OCI-LY7 (cell line): Measurements from ENCODE around the gene AP1S1. TPM values are rescaled to one million over a fixed set of nuclear protein-coding genes. Genes with fewer than 3 reads are reported as not detected.

Source experiments
- BruUV-seq: library from RNA; stranded (reverse); fragments of 400-500 nt; replicated peaks from 2 replicates; lab custom pipeline; 2021; lab: Mats Ljungman, UMichigan
- CTCF ChIA-PET: fragments of 300-600 bp; sonication (Branson Sonifier 250); formaldehyde crosslinking; loops from one replicate; lab custom pipeline; 2022; ENCODE audit warnings: antibody characterized with exemption; ENCODE audit not compliant: unreplicated experiment; lab: Charles Lee
- POLR2A ChIA-PET: fragments of 300-600 bp; sonication (Branson Sonifier 250); formaldehyde crosslinking; loops from one replicate; lab custom pipeline; 2022; ENCODE audit warnings: antibody characterized with exemption; lab: Charles Lee
- DNase-seq: peaks from one replicate; pipeline ENCODE4 v3.0.0-alpha.2; 2015; ENCODE audit warnings: low spot score
- H2AFZ ChIP-seq: fragments of 200-600 bp; sonication (generic), shearing (Covaris generic); 2 replicates; pipeline ENCODE4 v1.6.1; 2014; ENCODE audit warnings: mild to moderate bottlenecking, antibody characterized with exemption, low read length, moderate library complexity
- H3K27ac ChIP-seq: fragments of 200-600 bp; sonication (generic); 2 replicates; pipeline ENCODE4 v1.5.1; 2014; ENCODE audit warnings: mixed run types, low read depth, mild to moderate bottlenecking, moderate library complexity, low read length, inconsistent platforms; ENCODE audit not compliant: poor library complexity, severe bottlenecking
- H3K36me3 ChIP-seq: fragments of 200-600 bp; sonication (generic); 2 replicates; pipeline ENCODE4 v1.6.1; 2014; ENCODE audit warnings: mild to moderate bottlenecking, antibody characterized with exemption, low read length, moderate library complexity, mixed read lengths; ENCODE audit not compliant: insufficient read depth
- H3K4me1 ChIP-seq: fragments of 200-600 bp; sonication (generic); 2 replicates; pipeline ENCODE4 v1.5.1; 2014; ENCODE audit warnings: mild to moderate bottlenecking, low read length; ENCODE audit not compliant: insufficient read depth, poor library complexity, severe bottlenecking
- H3K4me2 ChIP-seq: fragments of 200-600 bp; sonication (generic); 2 replicates; pipeline ENCODE4 v1.6.1; 2014; ENCODE audit warnings: mild to moderate bottlenecking, low read length
- H3K4me3 ChIP-seq: fragments of 200-600 bp; sonication (generic); 2 replicates; pipeline ENCODE4 v1.5.1; 2014; ENCODE audit warnings: mild to moderate bottlenecking, low read depth, low read length; ENCODE audit not compliant: poor library complexity, severe bottlenecking
- H3K79me2 ChIP-seq: fragments of 200-600 bp; sonication (generic); 2 replicates; pipeline ENCODE4 v1.6.1; 2016; ENCODE audit warnings: low read depth, mild to moderate bottlenecking, low read length, moderate library complexity, mixed read lengths; ENCODE audit not compliant: insufficient read depth
- H3K9me2 ChIP-seq: fragments of 200-600 bp; sonication (generic); 2 replicates; pipeline ENCODE4 v1.6.1; 2016; ENCODE audit warnings: mild to moderate bottlenecking, low read length, mixed read lengths; ENCODE audit not compliant: insufficient read depth
- H3K9me3 ChIP-seq: fragments of 200-600 bp; sonication (generic); 2 replicates; pipeline ENCODE4 v1.6.1; 2014; ENCODE audit warnings: mild to moderate bottlenecking, mixed run types, low read length, mixed read lengths
- H4K20me1 ChIP-seq: fragments of 200-600 bp; sonication (generic); 2 replicates; pipeline ENCODE4 v1.6.1; 2014; ENCODE audit warnings: mild to moderate bottlenecking, antibody characterized with exemption, low read length, moderate library complexity, mixed read lengths; ENCODE audit not compliant: insufficient read depth
- CTCF ChIP-seq: fragments of 200-600 bp; sonication (generic); conservative IDR thresholded peaks from 2 replicates; pipeline ENCODE4 v1.5.1; 2014; ENCODE audit warnings: mild to moderate bottlenecking, antibody characterized with exemption, low read length, moderate library complexity, mixed read lengths
- EZH2phosphoT487 ChIP-seq: fragments of 200-600 bp; sonication (generic); IDR thresholded peaks from 2 replicates; pipeline ENCODE4 v1.6.1; 2018; ENCODE audit warnings: low read depth, borderline replicate concordance, mild to moderate bottlenecking, mixed run types, antibody characterized with exemption, low read length, moderate library complexity, mixed read lengths
- intact Hi-C: fragments of 100-400 bp; cut with micrococcal nuclease; formaldehyde crosslinking; loops from one replicate; pipeline ENCODE4 v1.10.0; 2022; ENCODE audit not compliant: unreplicated experiment
- total RNA-seq, 2 experiments: library from RNA; depleted of rRNA in 1 of 2; stranded (reverse); fragments of >200 nt in 1 of 2; shearing (Covaris generic) in 1 of 2; gene quantifications; 2 replicates each; pipeline ENCODE4 v1.2.3, GENCODE V29; 2014 to 2022

Gene AP1S1
- total RNA-seq, 2 experiments from 2014 or later = 57.9 to 67.3 TPM

GRCh38 chr7:101106386-101106785, 47.9 kb upstream of the AP1S1 start:
- CTCF ChIA-PET = no interaction called here
- DNase-seq = no peak
- Histone ChIP-seq H4K20me1 (no peaks in the 10 kb centered on the region), H3K27ac (no peak overlapping the region), H2AFZ (no peak overlapping the region), H3K4me2 (no peak overlapping the region), H3K4me3 (no peak overlapping the region), H3K36me3 (no peaks in the 10 kb centered on the region), H3K9me3 (no peaks in the 10 kb centered on the region), H3K79me2 (no peaks in the 10 kb centered on the region), H3K9me2 (no peaks in the 10 kb centered on the region), H3K4me1 (no peaks in the 10 kb centered on the region)
- POLR2A ChIA-PET = interaction anchor here (0.5 kb wide), 1 partner anchor 1283 kb away, joined by 3 read pairs; no protein-coding TSS in a partner anchor
- no TSS peak for BruUV-seq
- intact Hi-C loops = no loop called here
- TF ChIP-seq EZH2phosphoT487 = no peak
- no peak for TF ChIP-seq CTCF

- intact Hi-C loops = no loop called here
- Histone ChIP-seq H3K4me2 (no peak overlapping the region), H3K4me1 (no peaks in the 10 kb centered on the region), H3K27ac (no peak overlapping the region), H3K4me3 (no peak overlapping the region), H3K9me2 (no peaks in the 10 kb centered on the region), H3K79me2 (no peaks in the 10 kb centered on the region), H3K36me3 (no peaks in the 10 kb centered on the region), H3K9me3 (no peaks in the 10 kb centered on the region), H2AFZ (no peak overlapping the region), H4K20me1 (no peaks in the 10 kb centered on the region)
- ChIA-PET POLR2A (no interaction called here), CTCF (no interaction called here)
- no peak for DNase-seq
- BruUV-seq = no TSS peak
- TF ChIP-seq EZH2phosphoT487 (no peak), CTCF (no peak)
Observed at GRCh38 chr7:101108330-101108857, 45.9 kb upstream of the AP1S1 start.

GRCh38 chr7:101108961-101109360, 45.3 kb upstream of the AP1S1 start:
- Histone ChIP-seq H4K20me1 (no peaks in the 10 kb centered on the region), H3K9me2 (no peaks in the 10 kb centered on the region), H3K36me3 (no peaks in the 10 kb centered on the region), H3K9me3 (no peaks in the 10 kb centered on the region), H2AFZ (no peak overlapping the region), H3K27ac (no peak overlapping the region), H3K4me1 (no peaks in the 10 kb centered on the region), H3K4me3 (no peak overlapping the region), H3K79me2 (no peaks in the 10 kb centered on the region), H3K4me2 (no peak overlapping the region)
- intact Hi-C loops = no loop called here
- DNase-seq = no peak
- BruUV-seq = no TSS peak
- CTCF ChIA-PET = no interaction called here
- TF ChIP-seq EZH2phosphoT487 (no peak), CTCF (no peak)
- POLR2A ChIA-PET = interaction anchor here (0.6 kb wide), 1 partner anchor 694 kb away, joined by 4 read pairs; no protein-coding TSS in a partner anchor
